Right lobe of liver (tissue), 6 donors: ENCODE results near the gene SBF2. TPM values are rescaled to one million over a fixed set of nuclear protein-coding genes. Genes with fewer than 3 reads are reported as not detected.
A peak's percentile ranks its signal among the peaks of the same experiment; 100 is the strongest.

Experiments
- ATAC-seq, 4 donors: fragments of 200-7000 bp; cut with Tn5 transposase; one replicate each; pipeline ENCODE4 v1.9.1; 2020; ENCODE audit warnings: mild to moderate bottlenecking in 4 of 4, moderate library complexity in 4 of 4
- DNase-seq, 3 donors: peaks; one replicate each; pipeline ENCODE4 v3.0.0-alpha.2; 2020
- H3K27ac ChIP-seq, 3 donors: fragments of 200-600 bp; one replicate each; pipeline ENCODE4 v1.8.0; 2022
- H3K27me3 ChIP-seq, 2 donors: fragments of 200-600 bp; one replicate each; pipeline ENCODE4 v1.8.0; 2022
- H3K36me3 ChIP-seq, 4 donors: fragments of 200-600 bp; sonication (generic) in 1 of 4; one replicate each; pipeline versions ENCODE4 v1.5.1 to v1.8.0; 2017 to 2022; ENCODE audit warnings: control low read depth in 1 of 4
- H3K4me1 ChIP-seq, 4 donors: fragments of 200-600 bp; sonication (generic) in 1 of 4; one replicate each; pipeline versions ENCODE4 v1.5.1 to v1.8.0; 2017 to 2022; ENCODE audit warnings: control low read depth in 1 of 4
- H3K4me3 ChIP-seq, 3 donors: fragments of 200-600 bp; one replicate each; pipeline ENCODE4 v1.8.0; 2022
- H3K9me3 ChIP-seq, 4 donors: fragments of 200-600 bp; sonication (generic) in 1 of 4; one replicate each; pipeline versions ENCODE4 v1.5.1 to v1.8.0; 2017 to 2022; ENCODE audit warnings: control low read depth in 1 of 4
- POLR2A ChIP-seq: fragments of 450-650 bp; IDR thresholded peaks from one replicate; pipeline ENCODE4 v1.6.1; 2017; ENCODE audit warnings: antibody characterized with exemption, mild to moderate bottlenecking
- WGBS: methylation state at CpG from one replicate; pipeline ENCODE4 v1.1.6; 2018; ENCODE audit warnings: low coverage, low lambda C conversion rate; ENCODE audit not compliant: insufficient coverage; ENCODE audit errors: missing lambda C conversion rate; 5-methylcytosine and 5-hydroxymethylcytosine counted together
- intact Hi-C, 2 donors: fragments of 100-400 bp; cut with DNase I; formaldehyde crosslinking; loops; one replicate each; pipeline versions ENCODE4 v1.11.2 to v1.14.1; 2022
- total RNA-seq, 6 experiments: library from RNA; depleted of rRNA in 2 of 6; stranded (reverse); fragments of >200 nt in 2 of 6; fragmentation: NEBNext Ultra II Directional in 3 of 6; extraction: Animal tissue kit (Norgen Biotek cat#: 25700) in 3 of 6; gene quantifications; one replicate each; pipeline versions ENCODE4 v1.1.0 to v1.2.4, GENCODE V29; 2016 to 2023
- TF ChIP-seq, protein P1 (sequence below), 4 donors: fragments of 200-600 bp in 3 of 4; fragments of 450-650 bp in 1 of 4; IDR thresholded peaks; one replicate each; pipeline versions ENCODE4 v1.5.1 to v1.8.0; 2016 to 2022; ENCODE audit warnings: antibody characterized with exemption in 4 of 4, mild to moderate bottlenecking in 2 of 4
- donor health status: DM: no; HTN: yes; CAD: no.
- donor health status: DM: no; HTN: no; CAD: no.
- donor health status: DM: no; HTN: no; CAD: no.
- donor health status: DM: no; HTN: yes; CAD: no.
- donor health status: DM: no; HTN: yes; CAD: no.

Gene SBF2
- total RNA-seq, 6 experiments from 2014 or later, result 13.7 to 28.4 (median 21.3) TPM

DNA sequence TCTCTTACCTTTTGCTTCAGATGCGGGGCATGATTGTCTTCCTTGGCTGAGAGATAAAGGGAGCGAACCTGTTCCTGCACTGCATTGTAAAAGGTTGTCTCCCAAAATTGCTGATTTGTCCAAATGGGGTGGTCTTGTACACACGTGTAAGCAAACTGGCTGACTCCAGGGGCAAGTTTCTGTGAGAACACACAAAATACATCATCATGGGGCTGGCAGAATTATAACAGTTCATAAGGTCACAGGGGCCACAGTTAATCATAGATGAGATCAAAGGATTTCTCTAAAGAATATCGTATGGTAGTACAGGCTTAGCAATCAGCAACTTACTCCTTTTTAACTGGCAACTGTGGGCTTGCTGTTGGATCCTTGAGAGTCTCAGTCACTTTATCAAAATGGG, 435.8 kb downstream of the SBF2 start:
- H3K27me3 ChIP-seq, result no peaks in the 10 kb centered on the region
- no peak for ATAC-seq
- no peak overlapping the region for H3K4me3 ChIP-seq
- 62% methylated on average over 4 of the region's 4 CpGs for WGBS
- peaks cover 0 to 8% (median 1%) of the 10 kb centered on the region in 4 donors for H3K36me3 ChIP-seq
- DNase-seq, result no peak
- TF ChIP-seq, protein P1, sequence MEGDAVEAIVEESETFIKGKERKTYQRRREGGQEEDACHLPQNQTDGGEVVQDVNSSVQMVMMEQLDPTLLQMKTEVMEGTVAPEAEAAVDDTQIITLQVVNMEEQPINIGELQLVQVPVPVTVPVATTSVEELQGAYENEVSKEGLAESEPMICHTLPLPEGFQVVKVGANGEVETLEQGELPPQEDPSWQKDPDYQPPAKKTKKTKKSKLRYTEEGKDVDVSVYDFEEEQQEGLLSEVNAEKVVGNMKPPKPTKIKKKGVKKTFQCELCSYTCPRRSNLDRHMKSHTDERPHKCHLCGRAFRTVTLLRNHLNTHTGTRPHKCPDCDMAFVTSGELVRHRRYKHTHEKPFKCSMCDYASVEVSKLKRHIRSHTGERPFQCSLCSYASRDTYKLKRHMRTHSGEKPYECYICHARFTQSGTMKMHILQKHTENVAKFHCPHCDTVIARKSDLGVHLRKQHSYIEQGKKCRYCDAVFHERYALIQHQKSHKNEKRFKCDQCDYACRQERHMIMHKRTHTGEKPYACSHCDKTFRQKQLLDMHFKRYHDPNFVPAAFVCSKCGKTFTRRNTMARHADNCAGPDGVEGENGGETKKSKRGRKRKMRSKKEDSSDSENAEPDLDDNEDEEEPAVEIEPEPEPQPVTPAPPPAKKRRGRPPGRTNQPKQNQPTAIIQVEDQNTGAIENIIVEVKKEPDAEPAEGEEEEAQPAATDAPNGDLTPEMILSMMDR (IDR thresholded peaks at IDR 0.05), result no peak
- no peak for TF ChIP-seq POLR2A
- peaks cover 0 to 4% (median 0%) of the 10 kb centered on the region in 4 donors for H3K4me1 ChIP-seq
- H3K27ac ChIP-seq, result no peak overlapping the region
- intact Hi-C loops, result no loop called here
- no peaks in the 10 kb centered on the region for H3K9me3 ChIP-seq

DNA sequence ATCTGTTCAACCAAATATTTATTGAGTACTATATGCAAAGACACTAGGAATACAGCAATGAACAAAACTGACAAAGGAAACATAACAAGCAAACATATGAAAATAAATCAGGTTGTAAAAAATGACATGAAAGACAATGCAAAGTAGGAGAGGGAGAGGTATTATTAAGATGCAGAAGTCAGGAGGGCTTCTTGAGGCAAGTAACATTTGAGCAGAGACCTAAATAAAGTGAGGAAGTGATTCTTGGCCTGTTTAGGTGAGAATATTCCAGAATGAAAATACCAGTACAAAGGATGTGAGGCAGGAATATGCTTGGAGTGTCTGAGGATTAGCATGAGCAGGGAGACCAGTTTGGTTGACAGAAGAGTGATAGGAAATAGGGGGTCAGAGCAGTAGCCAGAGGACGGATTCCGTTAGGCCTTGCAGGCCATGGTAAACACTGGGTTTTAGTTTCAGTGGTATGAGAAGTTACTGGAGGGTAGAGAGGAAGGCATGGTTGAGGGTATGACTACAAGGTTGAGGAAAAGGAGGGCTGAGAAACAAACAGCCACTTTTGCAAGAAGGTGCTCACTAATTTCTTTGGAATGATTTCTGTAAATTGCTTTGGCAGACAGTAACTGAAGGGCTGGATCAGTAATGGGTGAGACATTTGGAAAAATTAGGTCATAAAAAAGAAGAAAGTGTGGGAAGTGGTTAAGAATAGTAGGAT, 438.3 kb downstream of the SBF2 start:
- no peak overlapping the region for H3K27ac ChIP-seq
- H3K4me3 ChIP-seq, result no peak overlapping the region
- no peak for TF ChIP-seq POLR2A
- TF ChIP-seq, protein P1 (IDR thresholded peaks at IDR 0.05), result no peak
- H3K36me3 ChIP-seq, result peaks cover 0 to 8% (median 1%) of the 10 kb centered on the region in 4 donors
- WGBS, result 79% methylated on average over 2 of the region's 2 CpGs
- intact Hi-C loops, result no loop called here
- no peaks in the 10 kb centered on the region for H3K9me3 ChIP-seq
- no peak for ATAC-seq
- H3K4me1 ChIP-seq, result peaks cover 0 to 4% (median 0%) of the 10 kb centered on the region in 4 donors
- no peak for DNase-seq
- no peaks in the 10 kb centered on the region for H3K27me3 ChIP-seq

DNA sequence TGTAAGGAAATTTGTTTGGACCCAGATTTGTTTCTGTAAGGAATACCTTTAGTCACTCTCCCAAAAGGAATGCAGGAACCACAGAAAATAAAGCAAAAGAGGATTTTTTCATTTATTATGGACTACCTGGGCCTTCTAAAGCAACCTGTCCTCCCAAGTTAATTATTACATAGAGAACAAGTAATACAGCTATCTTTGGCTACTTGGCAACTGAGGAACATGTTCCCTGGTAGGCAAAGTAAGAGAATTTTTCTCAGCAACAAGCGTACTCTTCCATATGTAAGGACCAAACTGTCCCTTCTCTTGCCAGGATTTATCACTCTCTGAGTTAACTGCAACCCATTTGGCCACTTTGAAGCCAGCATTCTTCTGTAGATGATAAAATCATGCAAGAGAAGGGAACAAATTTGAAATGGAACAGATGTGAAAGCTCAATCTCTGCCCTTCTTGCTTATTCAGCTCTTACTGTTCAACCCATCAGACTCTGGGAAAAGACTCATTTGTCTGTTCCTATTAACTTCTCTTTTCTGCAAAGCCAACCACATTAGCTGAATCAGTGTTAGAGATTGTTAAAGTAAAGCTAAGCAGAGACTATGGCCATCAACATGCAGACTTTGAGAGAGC, 440.0 kb downstream of the SBF2 start:
- Histone ChIP-seq H3K4me3 (no peak overlapping the region), H3K4me1 (peaks cover 0 to 4% (median 0%) of the 10 kb centered on the region in 4 donors), H3K36me3 (peaks cover 0 to 11% (median 1%) of the 10 kb centered on the region in 4 donors), H3K27me3 (no peaks in the 10 kb centered on the region), H3K9me3 (no peaks in the 10 kb centered on the region), H3K27ac (no peak overlapping the region)
- DNase-seq (no peak), ATAC-seq (peak; percentile 12 to 48 (median 42))
- intact Hi-C loops, result no loop called here
- no peak for TF ChIP-seq POLR2A
- TF ChIP-seq, protein P1 (IDR thresholded peaks at IDR 0.05), result no peak
- 63% methylated on average over 1 of the region's 1 CpG for WGBS

DNA sequence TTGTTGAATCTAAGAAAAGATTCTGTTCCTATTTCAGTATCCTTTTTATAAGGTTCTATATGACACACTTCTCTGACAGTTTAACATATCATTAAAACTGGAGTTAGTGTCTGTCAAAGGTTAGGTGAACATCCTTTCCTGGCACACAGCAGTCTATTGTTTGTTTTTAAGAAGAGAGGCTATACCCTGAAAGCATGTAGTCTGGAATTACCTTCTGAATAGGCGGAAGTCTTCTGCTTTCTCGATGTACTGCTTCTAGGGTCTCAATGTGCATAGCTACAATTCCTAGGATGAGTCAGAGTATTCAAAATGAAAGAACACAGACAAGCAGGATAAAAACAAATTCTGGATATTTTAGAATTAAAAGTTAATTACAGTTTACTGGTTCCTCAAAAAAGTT, 441.6 kb downstream of the SBF2 start:
- peaks cover 0 to 4% (median 0%) of the 10 kb centered on the region in 4 donors for H3K4me1 ChIP-seq
- H3K27me3 ChIP-seq, result no peaks in the 10 kb centered on the region
- H3K9me3 ChIP-seq, result no peaks in the 10 kb centered on the region
- intact Hi-C loops, result no loop called here
- no peak overlapping the region for H3K27ac ChIP-seq
- DNase-seq, result no peak
- peaks cover 0 to 11% (median 1%) of the 10 kb centered on the region in 4 donors for H3K36me3 ChIP-seq
- TF ChIP-seq, protein P1 (IDR thresholded peaks at IDR 0.05), result no peak
- no peak for TF ChIP-seq POLR2A
- H3K4me3 ChIP-seq, result no peak overlapping the region
- 88% methylated on average over 2 of the region's 2 CpGs for WGBS
- no peak for ATAC-seq
